NCI-H1092 treated with DMSO at 0.1 percent for 48 hours (cell line): ENCODE measurements around the gene DYRK1A.
A peak's percentile ranks its signal among the peaks of the same experiment; 100 is the strongest.

Source experiments
- DNase-seq: peaks from one replicate; lab custom pipeline; 2025; lab: John Stamatoyannopoulos, UW

The DYRK1A gene

GRCh38 chr21:37550618-37551330 is 184.2 kb downstream of the DYRK1A start:
- DNase-seq: no peak

GRCh38 chr21:37551331-37551992 is 184.9 kb downstream of the DYRK1A start:
- DNase-seq: peak; percentile 43

GRCh38 chr21:37551993-37552355 is 185.4 kb downstream of the DYRK1A start:
- no peak for DNase-seq

GRCh38 chr21:37552496-37553029 is 186.0 kb downstream of the DYRK1A start:
- DNase-seq: no peak

GRCh38 chr21:37553078-37553481 is 186.5 kb downstream of the DYRK1A start:
- no peak for DNase-seq

GRCh38 chr21:37554661-37555379 is 188.2 kb downstream of the DYRK1A start:
- no peak for DNase-seq

- no peak for DNase-seq
Measured at GRCh38 chr21:37555672-37556261, 189.2 kb downstream of the DYRK1A start.

GRCh38 chr21:37557261-37557950 is 190.8 kb downstream of the DYRK1A start:
- DNase-seq: no peak

GRCh38 chr21:37558676-37559211 is 192.2 kb downstream of the DYRK1A start:
- no peak for DNase-seq

- DNase-seq: no peak
Measured at GRCh38 chr21:37560385-37560784, 193.8 kb downstream of the DYRK1A start.

- DNase-seq: no peak
Measured at GRCh38 chr21:37561506-37561905, 194.9 kb downstream of the DYRK1A start.

- DNase-seq: no peak
Measured at GRCh38 chr21:37561941-37562919, 195.7 kb downstream of the DYRK1A start.

GRCh38 chr21:37562920-37563640 is 196.5 kb downstream of the DYRK1A start:
- peak; percentile 67 for DNase-seq

- DNase-seq: peak; percentile 94
Measured at GRCh38 chr21:37563641-37564340, 197.2 kb downstream of the DYRK1A start.

- DNase-seq: peak; percentile 84
Measured at GRCh38 chr21:37564341-37564923, 197.9 kb downstream of the DYRK1A start.

- DNase-seq: peak; percentile 51
Measured at GRCh38 chr21:37564924-37565529, 198.5 kb downstream of the DYRK1A start.

GRCh38 chr21:37565530-37566223 is 199.1 kb downstream of the DYRK1A start:
- DNase-seq: no peak
